GM18520 (cell line): ENCODE measurements around the gene TRPC4AP.
"Not testable (repeated sequence)": the region's sequence is repeated elsewhere in the genome, so short reads cannot be mapped to it uniquely, and the experiment has no call there.

Experiments
- ATAC-seq: cut with Tn5 transposase; IDR thresholded peaks from one replicate; pipeline ENCODE4 v1.9.1; 2021; ENCODE audit not compliant: unreplicated experiment

The TRPC4AP gene, protein sequence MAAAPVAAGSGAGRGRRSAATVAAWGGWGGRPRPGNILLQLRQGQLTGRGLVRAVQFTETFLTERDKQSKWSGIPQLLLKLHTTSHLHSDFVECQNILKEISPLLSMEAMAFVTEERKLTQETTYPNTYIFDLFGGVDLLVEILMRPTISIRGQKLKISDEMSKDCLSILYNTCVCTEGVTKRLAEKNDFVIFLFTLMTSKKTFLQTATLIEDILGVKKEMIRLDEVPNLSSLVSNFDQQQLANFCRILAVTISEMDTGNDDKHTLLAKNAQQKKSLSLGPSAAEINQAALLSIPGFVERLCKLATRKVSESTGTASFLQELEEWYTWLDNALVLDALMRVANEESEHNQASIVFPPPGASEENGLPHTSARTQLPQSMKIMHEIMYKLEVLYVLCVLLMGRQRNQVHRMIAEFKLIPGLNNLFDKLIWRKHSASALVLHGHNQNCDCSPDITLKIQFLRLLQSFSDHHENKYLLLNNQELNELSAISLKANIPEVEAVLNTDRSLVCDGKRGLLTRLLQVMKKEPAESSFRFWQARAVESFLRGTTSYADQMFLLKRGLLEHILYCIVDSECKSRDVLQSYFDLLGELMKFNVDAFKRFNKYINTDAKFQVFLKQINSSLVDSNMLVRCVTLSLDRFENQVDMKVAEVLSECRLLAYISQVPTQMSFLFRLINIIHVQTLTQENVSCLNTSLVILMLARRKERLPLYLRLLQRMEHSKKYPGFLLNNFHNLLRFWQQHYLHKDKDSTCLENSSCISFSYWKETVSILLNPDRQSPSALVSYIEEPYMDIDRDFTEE

DNA sequence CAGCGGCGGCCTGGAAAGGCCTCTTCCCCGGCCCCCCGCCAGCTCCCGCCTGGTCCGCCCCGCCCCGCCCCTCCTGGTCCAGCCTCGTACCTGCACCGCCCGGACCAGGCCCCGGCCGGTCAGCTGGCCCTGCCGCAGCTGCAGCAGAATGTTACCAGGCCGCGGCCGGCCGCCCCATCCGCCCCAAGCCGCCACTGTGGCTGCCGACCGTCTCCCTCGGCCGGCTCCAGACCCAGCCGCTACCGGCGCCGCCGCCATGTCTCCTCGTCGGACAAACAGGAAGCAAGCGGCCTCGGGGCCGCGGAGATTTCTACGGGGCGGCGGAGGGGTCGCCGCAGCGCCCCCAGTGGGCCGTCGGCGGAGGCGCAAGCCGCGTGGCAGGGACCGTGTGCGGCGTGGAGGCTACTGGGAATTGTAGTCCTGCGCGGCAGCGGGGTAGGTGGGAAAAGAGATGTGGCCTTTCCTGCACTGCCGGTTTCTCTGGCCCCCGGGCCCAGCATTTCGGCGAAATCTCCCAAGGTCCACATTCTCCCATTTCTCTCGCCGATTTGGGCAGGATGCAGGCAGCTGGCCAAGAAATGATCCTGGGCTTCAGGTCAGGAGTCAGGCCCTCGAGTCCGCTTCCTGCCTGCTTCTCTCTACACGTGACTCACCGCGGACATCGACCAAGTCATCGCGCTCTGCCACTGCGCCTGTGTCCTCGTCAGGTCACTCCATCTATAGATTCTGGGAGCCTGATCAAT, at the start of gene TRPC4AP:
Gene TRPC4AP (minus strand): TSS at position 284 of the 743 bp plus-strand sequence. CDS start 26 bp downstream, at position 258.
- peak; percentile 93 for ATAC-seq

DNA sequence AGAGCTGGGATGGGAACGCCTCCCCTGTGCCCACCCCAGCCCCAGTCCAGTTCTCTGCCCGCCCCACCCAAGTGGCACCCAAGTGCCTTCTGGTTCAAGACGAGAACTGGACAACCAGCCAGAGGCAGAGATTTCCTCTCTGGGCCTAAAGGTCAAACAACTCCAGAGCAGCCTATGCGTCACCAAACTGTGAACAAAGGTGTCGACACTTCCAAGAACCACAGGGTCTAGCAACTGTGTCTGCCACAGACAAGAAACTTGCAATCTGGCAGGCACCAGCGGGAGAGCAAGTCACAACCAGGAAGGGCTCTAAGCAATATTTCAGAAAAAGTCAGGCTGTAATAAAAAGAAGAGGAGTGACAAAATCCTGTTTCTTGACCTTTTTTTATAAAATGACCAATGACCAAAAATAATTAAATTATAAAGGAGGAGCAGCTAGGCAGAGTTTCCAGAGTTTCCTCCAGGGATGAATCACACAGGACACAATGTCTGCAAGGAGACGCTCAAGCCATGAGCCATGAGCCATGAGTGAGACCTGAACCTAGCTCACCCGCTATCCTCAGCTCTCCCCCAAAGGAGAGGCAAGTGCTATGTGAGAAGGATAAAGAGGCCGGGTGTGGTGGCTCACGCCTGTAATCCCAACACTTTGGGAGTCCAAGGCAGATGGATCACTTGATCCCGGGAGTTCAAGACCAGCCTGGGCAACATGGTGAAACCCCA, 43.4 kb upstream of the TRPC4AP start:
- no peak for ATAC-seq

DNA sequence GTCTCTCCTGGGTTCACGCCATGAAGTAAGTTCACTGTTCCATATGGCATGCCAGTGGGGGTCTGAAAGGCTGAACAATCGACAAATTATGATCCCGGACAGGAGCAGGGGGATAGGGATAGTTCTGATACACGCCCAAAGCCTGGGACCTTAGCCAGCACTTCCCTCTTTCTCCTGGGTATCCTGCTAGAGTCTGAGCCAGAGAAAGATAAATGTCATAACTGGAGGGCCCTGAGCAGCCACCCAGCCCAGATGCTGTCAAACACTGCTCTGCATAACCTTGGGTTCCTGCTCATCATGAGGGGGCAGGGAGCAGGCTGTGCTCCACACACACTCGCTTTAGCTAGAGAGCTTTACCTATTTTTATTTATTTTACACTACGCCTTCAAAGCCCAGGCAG, 42.3 kb upstream of the TRPC4AP start:
- no peak for ATAC-seq

DNA sequence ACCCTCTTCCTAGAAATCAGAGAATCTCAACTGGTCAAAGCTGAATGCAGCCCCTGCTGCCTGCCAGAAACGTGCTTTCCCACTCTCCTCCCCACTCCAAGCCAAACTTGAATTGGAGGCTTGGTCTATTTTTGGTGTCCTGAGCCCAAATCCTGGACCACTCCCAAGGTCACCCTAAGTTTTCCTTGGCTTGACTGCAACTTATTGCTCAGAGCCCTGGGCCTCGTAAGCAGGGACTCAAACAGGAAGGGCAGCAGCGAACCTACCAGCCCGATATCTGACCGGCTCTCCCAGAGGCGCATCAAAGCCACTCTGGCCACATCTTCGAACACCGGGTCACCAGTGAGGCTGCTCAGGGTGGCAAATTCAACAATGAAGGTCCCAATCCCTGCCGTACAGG, 41.9 kb upstream of the TRPC4AP start:
- ATAC-seq, result no peak

DNA sequence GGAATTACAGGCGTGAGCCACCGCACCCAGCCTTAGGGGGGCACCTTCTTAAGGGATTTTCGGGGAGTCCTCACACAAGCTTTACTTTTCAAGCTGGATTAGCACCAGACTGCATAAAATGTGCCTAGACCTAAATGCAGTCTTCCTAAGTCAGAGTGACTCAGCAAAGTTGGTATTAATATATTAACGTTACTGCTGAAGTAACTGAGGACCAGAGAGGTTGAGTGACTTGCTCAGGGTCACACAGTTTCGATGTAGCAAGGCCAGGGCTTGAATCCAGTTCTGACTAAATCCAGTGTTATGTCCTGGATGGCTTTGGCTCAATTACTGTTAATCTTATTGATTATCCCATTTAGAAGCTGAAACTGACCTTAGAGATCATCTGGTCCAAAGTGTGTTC, 41.1 kb upstream of the TRPC4AP start:
- no peak for ATAC-seq

DNA sequence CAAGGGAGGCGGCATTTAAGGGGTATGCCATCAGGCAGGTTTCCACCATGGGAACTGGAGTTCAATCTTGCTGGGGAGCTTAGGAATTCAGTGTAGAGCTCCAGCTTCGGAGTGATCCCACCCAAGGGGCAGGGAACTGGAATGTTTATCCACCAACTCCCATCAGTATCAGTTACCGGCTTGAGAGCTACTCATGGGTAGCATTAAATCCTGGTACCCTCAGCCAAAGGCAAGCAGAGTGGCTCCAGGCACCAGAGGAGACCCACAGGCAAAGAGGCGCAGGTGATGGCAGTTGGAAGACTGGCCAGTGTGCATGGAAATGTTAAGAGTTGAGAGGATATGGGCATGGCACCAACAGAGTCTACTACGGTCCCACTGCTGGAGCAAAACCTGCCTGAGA, 40.4 kb upstream of the TRPC4AP start:
- no peak for ATAC-seq

DNA sequence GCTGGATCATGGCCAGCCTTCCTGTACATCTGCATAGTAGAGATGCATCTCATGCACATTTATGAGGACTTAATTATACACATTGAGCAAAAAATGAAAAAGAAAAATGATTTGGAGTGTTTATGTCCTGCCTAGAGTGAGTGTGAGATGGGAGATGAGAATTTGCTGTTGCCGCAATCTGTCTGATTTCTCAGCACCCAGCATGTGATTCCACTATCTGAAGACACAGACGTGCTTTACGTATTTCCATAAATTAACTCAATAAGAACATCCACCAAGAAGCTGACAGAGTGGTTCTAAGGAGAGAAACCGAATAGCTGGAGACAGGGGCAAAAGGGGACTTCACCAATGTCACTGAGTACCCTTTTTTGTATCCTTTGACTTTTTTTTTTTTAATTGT, 39.3 kb upstream of the TRPC4AP start:
- no peak for ATAC-seq

DNA sequence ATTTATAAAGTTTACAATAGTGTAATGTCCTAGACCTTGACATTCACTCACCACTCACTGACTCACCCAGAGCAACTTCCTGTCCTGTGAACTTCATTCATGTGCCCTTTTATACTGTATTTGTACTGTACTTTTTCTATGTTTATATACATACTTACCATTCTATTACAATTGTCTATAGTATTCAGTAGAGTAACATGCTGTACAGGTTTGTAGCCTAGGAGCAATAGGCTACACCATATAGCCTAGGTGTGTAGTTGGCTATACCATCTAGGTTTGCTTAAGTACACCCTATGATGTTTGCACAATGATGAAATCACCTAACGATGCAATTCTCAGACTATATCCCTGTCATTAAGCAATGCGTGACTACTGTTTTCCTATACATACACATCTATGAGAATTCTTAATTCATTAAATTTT, 37.1 kb upstream of the TRPC4AP start:
- no peak for ATAC-seq

DNA sequence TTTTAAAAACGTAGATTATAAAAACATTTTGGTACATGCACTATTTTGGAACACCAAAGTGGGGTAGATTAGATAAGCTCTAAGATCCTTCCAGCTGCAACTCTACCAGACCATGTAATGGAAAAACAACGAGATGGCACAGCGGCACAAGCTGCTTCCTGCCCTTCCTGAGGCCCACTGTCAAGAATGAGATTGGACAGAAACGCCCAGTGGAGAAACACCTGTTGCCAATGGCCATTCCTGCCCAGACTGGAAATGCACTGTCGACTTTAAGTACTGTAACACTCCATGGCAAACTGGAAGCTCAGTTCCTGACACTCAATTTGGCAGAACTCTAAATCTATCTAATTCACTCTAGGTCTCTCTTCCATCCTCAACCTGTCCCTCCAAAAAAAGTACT, 33.1 kb upstream of the TRPC4AP start:
- ATAC-seq, result no peak

DNA sequence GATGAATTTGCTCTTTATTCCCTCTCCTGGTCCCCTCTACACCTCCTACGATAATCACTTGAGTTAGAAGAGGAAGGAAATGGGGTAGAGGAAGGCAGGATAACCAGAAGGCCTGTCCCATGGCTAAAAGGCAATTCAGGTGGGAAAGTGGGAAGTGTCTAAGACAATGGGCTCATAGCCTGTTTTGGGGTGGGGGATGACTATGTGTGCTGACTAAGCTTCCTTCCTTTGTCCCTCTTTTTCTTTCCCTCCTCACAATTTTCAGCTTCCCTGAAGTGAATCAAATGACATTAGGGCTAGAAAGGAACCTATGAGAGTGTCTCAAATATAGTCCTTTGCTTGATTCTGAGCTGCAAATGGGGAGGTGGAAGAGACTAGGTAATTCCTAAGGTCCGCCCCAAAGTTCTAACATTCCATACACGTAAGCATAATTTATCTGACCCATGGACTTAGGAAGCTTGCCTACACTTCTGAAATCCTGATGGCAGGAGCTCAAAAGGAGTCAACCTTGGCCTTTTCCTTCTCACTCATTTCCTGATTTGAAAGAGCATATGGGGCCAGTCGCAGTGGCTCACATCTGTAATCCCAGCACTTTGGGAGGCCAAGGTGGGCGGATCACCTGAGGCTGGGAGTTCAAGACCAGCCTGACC, 30.3 kb upstream of the TRPC4AP start:
- ATAC-seq, result no peak

DNA sequence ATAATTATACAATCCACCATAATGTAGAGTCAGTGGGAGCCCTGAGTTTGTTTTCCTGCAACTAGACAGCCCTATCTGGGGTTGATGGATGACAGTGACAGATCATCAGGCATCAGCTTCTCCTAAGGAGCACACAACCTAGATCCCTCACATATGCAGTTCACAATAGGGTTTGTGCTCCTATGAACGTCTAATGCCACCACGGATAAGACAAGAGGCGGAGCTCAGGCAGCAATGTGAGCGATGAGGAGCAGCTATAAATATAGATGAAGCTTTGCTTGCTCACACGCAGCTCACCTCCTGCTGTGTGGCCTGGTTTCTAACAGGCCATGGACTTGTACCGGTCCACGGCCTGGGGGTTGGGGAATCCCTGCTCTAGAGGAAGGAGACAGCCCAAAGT, 28.6 kb upstream of the TRPC4AP start:
- no peak for ATAC-seq

DNA sequence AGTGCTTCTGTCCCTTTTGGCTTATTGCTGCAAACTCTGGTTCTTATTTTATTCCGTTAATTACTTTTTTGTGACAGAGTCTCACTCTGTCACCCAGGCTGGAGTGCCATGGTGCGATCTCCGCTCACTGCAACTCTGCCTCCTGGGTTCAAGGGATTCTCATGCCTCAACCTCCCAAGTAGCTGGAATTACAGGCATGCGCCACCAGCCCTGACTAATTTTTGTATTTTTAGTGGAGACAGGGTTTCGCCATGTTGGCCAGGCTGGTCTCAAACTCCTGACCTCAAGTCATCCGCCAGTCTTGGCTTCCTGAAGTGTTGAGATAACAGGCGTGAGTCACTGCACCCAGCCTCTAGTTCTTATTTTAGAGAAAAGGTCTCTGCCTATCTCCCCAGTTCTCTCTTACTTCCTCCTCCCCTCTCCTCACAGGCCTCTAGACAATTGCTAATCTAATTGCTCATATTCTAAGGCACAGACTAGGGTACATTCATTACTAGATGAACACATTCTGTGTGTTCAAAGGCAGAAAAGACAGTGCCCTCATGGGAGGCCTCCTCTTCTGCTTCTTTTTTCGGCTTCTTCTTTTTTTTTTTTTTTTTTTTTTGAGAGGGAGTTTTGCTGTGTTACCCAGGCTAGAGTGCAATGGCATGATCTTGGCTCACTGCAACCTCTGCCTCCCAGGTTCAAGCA, 27.6 kb upstream of the TRPC4AP start:
- no peak for ATAC-seq

DNA sequence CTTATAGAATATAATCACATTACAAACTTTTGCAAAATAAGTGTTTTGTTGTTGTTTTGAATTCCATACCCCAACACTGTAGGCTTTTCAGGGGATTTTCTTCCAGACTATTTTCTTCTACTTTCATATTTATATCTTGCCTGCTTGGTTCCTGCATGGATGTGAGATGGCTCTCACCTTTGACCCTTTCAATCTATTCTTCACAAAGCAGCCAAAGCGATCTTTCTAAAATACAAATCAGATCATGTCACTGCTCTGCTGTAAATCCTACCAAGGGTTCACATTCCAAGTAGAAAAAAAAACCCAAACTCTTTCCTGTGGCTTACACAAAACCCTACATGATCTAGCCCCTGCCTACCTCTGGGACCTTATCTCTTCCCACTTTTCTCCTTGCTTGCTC, 25.0 kb upstream of the TRPC4AP start:
- no peak for ATAC-seq

DNA sequence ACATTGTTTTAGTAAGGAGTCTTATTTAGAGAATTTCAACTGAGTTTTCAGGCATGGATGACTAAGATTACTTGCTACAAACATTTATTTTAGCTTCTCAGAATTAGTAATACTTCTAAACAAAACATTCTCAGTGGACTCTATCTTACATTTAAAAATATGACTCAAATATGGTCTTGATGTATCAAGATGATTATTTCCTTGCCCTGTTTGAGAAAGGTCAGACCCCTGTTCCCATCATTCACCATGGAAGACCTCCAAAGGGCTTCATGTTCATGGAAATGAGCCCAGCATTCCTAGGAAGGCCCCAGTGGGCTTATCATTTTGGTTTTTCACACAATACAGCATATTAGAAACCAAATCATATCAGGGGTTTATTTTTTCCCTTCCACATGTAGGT, 24.6 kb upstream of the TRPC4AP start:
- no peak for ATAC-seq

DNA sequence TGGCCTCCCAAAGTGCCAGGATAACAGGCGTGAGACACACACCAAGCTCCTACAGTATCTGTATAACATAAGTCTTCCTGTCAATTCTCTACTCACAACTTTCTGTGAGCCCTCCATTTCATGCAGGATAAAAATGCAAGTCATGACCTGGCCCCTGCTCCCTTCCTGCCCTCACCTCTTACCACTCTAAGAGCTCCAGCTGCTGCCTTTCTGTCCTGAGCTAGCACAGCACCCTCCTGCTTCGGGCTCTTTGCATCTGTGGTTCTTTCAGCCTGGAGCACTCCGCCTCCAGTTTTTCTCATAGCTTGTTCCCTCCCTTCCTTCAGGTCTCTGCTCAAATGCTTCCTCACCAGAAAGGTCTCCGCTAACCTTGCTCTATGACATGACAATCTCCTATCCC, 23.7 kb upstream of the TRPC4AP start:
- ATAC-seq, result no peak

DNA sequence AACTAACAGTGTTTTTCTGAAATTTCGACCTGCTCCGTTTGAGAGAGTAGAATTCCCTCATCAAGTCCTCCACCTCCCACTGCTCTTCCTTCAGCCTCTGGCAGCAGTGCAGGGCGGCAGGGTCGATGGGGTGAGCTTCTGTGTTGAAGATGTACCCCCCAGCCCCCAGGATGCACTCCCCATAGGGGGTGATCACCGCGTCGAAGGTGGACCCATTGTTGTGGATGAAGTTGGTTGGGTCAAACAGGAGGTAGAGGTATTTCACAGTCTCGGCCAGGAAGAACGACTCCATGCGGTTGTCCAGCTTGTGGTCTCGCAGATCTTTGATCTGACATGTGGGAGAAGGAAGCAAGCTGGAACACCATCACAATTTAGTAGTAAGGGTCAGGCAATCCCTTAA, 23.0 kb upstream of the TRPC4AP start:
- no peak for ATAC-seq

DNA sequence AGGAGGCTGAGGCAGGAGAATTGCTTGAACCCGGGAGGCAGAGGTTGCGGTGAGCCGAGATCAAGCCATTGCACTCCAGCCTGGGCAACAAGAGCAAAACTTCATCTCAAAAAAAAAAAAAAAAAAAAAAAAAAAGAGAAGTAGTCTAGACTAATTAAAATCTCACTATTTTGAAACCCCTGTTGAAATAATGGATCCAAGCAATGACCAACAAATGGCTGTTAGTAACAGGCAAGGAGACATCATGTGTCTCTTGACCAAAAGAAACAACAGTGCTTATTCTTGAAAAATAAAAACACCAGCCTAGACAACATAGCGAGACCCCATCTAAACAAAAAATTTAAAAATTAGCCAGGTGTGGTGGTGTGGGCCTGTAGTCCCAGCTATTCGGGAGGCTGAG, 19.7 kb upstream of the TRPC4AP start:
- ATAC-seq, result not testable (repeated sequence)

DNA sequence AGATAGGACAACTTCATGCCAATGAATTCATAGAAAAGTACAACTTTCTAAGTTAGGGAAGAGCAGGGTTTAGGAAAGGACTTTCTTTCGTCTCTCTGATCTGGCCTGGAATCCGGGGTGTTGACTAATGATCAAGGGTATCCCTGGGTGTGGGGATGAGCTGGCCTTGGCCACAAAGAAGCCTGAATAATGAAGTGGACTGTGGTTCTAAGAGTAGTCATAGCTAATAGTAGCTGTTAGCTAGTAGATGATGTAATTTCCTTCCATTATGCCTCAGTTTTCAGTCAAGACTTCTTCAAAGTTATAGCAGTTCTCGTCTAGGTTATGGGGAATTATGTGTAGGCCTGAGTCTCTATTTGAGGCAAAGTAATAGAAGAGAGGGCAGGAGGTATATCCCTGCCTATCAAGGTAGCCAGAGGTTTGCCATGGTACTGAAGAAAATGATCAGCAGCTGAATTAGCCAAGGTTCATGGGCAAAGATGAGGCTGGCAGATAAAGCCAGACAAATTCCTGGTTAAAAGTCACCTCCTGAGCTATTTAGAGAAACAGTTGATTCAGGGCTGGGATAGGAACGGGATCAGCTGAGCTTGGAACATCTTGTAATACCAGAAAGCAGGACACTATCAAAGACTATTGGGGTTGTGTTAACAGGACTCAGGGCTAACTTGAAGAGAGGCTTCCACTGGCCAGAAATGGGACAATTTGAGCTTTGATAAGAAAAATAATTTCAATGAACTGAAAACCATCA, 18.7 kb upstream of the TRPC4AP start:
- ATAC-seq, result no peak

DNA sequence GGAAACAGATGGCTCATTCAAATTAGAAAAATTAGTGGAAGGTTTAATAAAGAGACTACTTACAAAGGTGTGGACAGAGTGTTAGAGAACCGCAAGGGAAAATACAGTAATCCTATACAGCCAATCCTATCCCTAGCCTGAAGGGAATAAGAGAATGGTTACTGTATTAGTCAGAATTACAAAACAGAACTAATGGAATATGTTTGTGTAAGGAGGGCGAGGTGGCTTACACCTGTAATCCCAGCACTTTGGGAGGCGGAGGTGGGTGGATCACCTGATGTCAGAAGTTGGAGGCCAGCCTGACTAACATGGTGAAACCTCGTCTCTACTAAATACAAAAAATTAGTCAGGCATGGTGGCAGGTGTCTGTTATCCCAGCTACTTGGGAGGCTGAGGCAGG, 16.3 kb upstream of the TRPC4AP start:
- no peak for ATAC-seq
